Trophoblast cell (in vitro differentiated cells and primary cell): ENCODE results near the gene TNFSF13B.
"Not testable (repeated sequence)": the region's sequence is repeated elsewhere in the genome, so short reads cannot be mapped to it uniquely, and the experiment has no call there.

ENCODE experiments used
- DNase-seq, 2 donors: peaks; one replicate each; pipeline ENCODE4 v3.0.0-alpha.2; 2016
- H2AFZ ChIP-seq: 2 replicates; pipeline ENCODE4 v1.6.1; 2013; ENCODE audit warnings: low read length, moderate library complexity, mild to moderate bottlenecking; ENCODE audit not compliant: insufficient read depth, poor library complexity
- H2AK5ac ChIP-seq: 2 replicates; pipeline ENCODE4 v1.6.1; 2013; ENCODE audit warnings: mild to moderate bottlenecking, low read length
- H2BK120ac ChIP-seq: 2 replicates; pipeline ENCODE4 v1.6.1; 2013; ENCODE audit warnings: low read length, mild to moderate bottlenecking, moderate library complexity; ENCODE audit not compliant: insufficient read depth, poor library complexity
- H2BK12ac ChIP-seq: 2 replicates; pipeline ENCODE4 v1.6.1; 2013; ENCODE audit warnings: mild to moderate bottlenecking, low read length, moderate library complexity
- H2BK5ac ChIP-seq: 2 replicates; pipeline ENCODE4 v1.6.1; 2013; ENCODE audit warnings: low read length, low read depth, moderate library complexity, mild to moderate bottlenecking; ENCODE audit not compliant: poor library complexity
- H3K14ac ChIP-seq: 2 replicates; pipeline ENCODE4 v1.6.1; 2013; ENCODE audit warnings: mild to moderate bottlenecking, low read length
- H3K18ac ChIP-seq: 2 replicates; pipeline ENCODE4 v1.6.1; 2013; ENCODE audit warnings: mild to moderate bottlenecking, low read length
- H3K23ac ChIP-seq: 2 replicates; pipeline ENCODE4 v1.6.1; 2013; ENCODE audit warnings: low read length
- H3K27ac ChIP-seq: 2 replicates; pipeline ENCODE4 v1.5.1; 2013; ENCODE audit warnings: low read depth, mild to moderate bottlenecking, inconsistent platforms, low read length, moderate library complexity
- H3K27me3 ChIP-seq: 2 replicates; pipeline ENCODE4 v1.6.1; 2013; ENCODE audit warnings: inconsistent platforms, mild to moderate bottlenecking, low read length, moderate library complexity; ENCODE audit not compliant: insufficient read depth
- H3K36me3 ChIP-seq, 2 experiments: 1 replicate in 1 of 2; 2 replicates in 1 of 2; pipeline ENCODE4 v1.6.1; 2013; ENCODE audit warnings: low read length in 2 of 2, mild to moderate bottlenecking in 2 of 2, moderate library complexity in 1 of 2; ENCODE audit not compliant: insufficient read depth in 2 of 2, control insufficient read depth in 1 of 2
- H3K4ac ChIP-seq: 2 replicates; pipeline ENCODE4 v1.6.1; 2013; ENCODE audit warnings: low read depth, mild to moderate bottlenecking, low read length, moderate library complexity
- H3K4me1 ChIP-seq, 2 experiments: 1 replicate in 1 of 2; 2 replicates in 1 of 2; pipeline ENCODE4 v1.6.1; 2013; ENCODE audit warnings: low read length in 2 of 2, mild to moderate bottlenecking in 2 of 2, moderate library complexity in 1 of 2; ENCODE audit not compliant: insufficient read depth in 2 of 2, control insufficient read depth in 1 of 2
- H3K4me2 ChIP-seq: 2 replicates; pipeline ENCODE4 v1.6.1; 2013; ENCODE audit warnings: inconsistent platforms, mild to moderate bottlenecking, low read length, moderate library complexity
- H3K4me3 ChIP-seq: 2 replicates; pipeline ENCODE4 v1.5.1; 2013; ENCODE audit warnings: mild to moderate bottlenecking, low read depth, low read length, inconsistent platforms
- H3K79me1 ChIP-seq: one replicate; pipeline ENCODE4 v1.6.1; 2013; ENCODE audit warnings: low read length
- H3K79me2 ChIP-seq: 2 replicates; pipeline ENCODE4 v1.6.1; 2013; ENCODE audit warnings: low read length, mild to moderate bottlenecking; ENCODE audit not compliant: control insufficient read depth, insufficient read depth, poor library complexity
- H3K9ac ChIP-seq: 2 replicates; pipeline ENCODE4 v1.6.1; 2013; ENCODE audit warnings: mild to moderate bottlenecking, low read length
- H3K9me3 ChIP-seq: 2 replicates; pipeline ENCODE4 v1.6.1; 2013; ENCODE audit warnings: low read depth, mild to moderate bottlenecking, control low read depth, inconsistent platforms, low read length; ENCODE audit not compliant: insufficient read depth
- H4K12ac ChIP-seq: 2 replicates; pipeline ENCODE4 v1.6.1; 2013; ENCODE audit warnings: low read depth, mild to moderate bottlenecking, low read length, moderate library complexity
- H4K8ac ChIP-seq: 2 replicates; pipeline ENCODE4 v1.6.1; 2013; ENCODE audit warnings: low read depth, mild to moderate bottlenecking, low read length, moderate library complexity
- H4K91ac ChIP-seq: one replicate; pipeline ENCODE4 v1.6.1; 2013; ENCODE audit warnings: low read depth, mild to moderate bottlenecking, low read length, moderate library complexity
- WGBS: extraction: QIAGEN DNeasy Blood & Tissue Kit; methylation state at CpG from one replicate; pipeline ENCODE4 v1.1.7; 2013; ENCODE audit warnings: missing lambda C conversion rate; ENCODE audit not compliant: insufficient read length, insufficient coverage; ENCODE audit errors: extremely low coverage; 5-methylcytosine and 5-hydroxymethylcytosine counted together

Gene TNFSF13B

GRCh38 chr13:108267855-108268254, 1.7 kb upstream of the TNFSF13B start:
- H4K8ac ChIP-seq, H3K4me3 ChIP-seq, H3K27me3 ChIP-seq, H3K27ac ChIP-seq, H3K79me1 ChIP-seq, H3K4me1 ChIP-seq, H3K79me2 ChIP-seq, H3K4me2 ChIP-seq, H2AK5ac ChIP-seq, H3K4ac ChIP-seq, H4K91ac ChIP-seq, H3K9me3 ChIP-seq, H3K23ac ChIP-seq, H3K36me3 ChIP-seq, H2AFZ ChIP-seq, H3K9ac ChIP-seq, H2BK12ac ChIP-seq, H4K12ac ChIP-seq, H3K14ac ChIP-seq, H2BK120ac ChIP-seq, DNase-seq, H3K18ac ChIP-seq, H2BK5ac ChIP-seq: not testable (repeated sequence)
- WGBS, result no CpG with 5 or more reads among the region's 3 CpGs

DNA sequence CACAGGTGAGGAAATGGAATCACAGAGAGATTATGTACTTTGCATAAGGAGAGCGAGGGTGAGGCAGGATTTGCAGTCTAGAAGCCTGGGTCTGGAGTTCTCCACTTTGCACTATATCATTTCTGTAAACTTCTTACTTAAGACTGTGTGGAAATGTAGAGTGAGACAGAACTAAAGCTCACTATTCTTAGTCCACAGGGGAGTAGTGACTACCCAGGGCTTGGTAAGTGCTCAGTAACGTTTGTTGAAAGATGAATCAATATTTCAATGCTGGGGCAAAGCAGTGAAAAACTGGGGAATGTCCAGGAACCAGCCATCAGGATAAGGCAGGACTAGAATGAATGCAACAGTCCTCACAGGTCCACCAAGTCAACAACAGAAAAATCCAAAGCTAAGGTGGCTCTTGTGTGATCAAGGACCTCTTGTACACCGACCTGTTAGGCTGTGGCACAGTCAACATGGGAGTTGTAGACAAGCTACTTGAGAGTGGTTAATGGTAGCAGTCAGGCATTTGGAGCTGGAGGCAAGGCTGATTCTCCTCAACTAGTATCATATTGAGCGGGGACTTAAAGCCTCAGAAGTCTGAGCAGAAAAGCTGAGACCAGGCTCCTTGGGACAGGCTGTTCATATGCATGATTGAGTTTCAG, 929 bp upstream of the TNFSF13B start:
- WGBS, result no CpG with 5 or more reads among the region's 4 CpGs

GRCh38 chr13:108270442-108270841, 924 bp downstream of the TNFSF13B start:
- no CpG with 5 or more reads among the region's 3 CpGs for WGBS
- no peak overlapping the region for H3K9ac ChIP-seq
- H2AK5ac ChIP-seq, result no peak overlapping the region
- no peak overlapping the region for H3K4me3 ChIP-seq
- no peaks in the 10 kb centered on the region for H3K36me3 ChIP-seq
- no peak overlapping the region for H2BK5ac ChIP-seq
- H3K4me2 ChIP-seq, result no peak overlapping the region
- H4K8ac ChIP-seq, result no peak overlapping the region
- H4K12ac ChIP-seq, result no peak overlapping the region
- no peak overlapping the region for H3K18ac ChIP-seq
- H3K79me1 ChIP-seq, result no peaks in the 10 kb centered on the region
- H3K14ac ChIP-seq, result no peak overlapping the region
- H4K91ac ChIP-seq, result no peak overlapping the region
- H3K23ac ChIP-seq, result no peak overlapping the region
- H2AFZ ChIP-seq, result no peak overlapping the region
- H2BK120ac ChIP-seq, result no peak overlapping the region
- H2BK12ac ChIP-seq, result no peak overlapping the region
- H3K79me2 ChIP-seq, result no peaks in the 10 kb centered on the region
- no peak for DNase-seq
- H3K9me3 ChIP-seq, result no peaks in the 10 kb centered on the region
- H3K27ac ChIP-seq, result no peak overlapping the region
- H3K27me3 ChIP-seq, result no peaks in the 10 kb centered on the region
- no peaks in the 10 kb centered on the region for H3K4me1 ChIP-seq
- H3K4ac ChIP-seq, result no peak overlapping the region

More for the DNA sequence above, 929 bp upstream of the TNFSF13B start:
- Histone ChIP-seq H3K36me3 (no peaks in the 10 kb centered on the region), H3K14ac (no peak overlapping the region), H3K27ac (no peak overlapping the region), H4K12ac (no peak overlapping the region), H3K9ac (no peak overlapping the region), H3K18ac (no peak overlapping the region), H2BK5ac (no peak overlapping the region), H3K23ac (no peak overlapping the region), H2BK120ac (no peak overlapping the region), H3K4me1 (no peaks in the 10 kb centered on the region), H2AFZ (no peak overlapping the region), H4K8ac (no peak overlapping the region), H3K9me3 (no peaks in the 10 kb centered on the region), H3K79me2 (no peaks in the 10 kb centered on the region), H2AK5ac (no peak overlapping the region), H3K27me3 (no peaks in the 10 kb centered on the region), H3K4me2 (no peak overlapping the region), H3K4me3 (no peak overlapping the region), H3K79me1 (no peaks in the 10 kb centered on the region), H2BK12ac (no peak overlapping the region), H4K91ac (no peak overlapping the region), H3K4ac (no peak overlapping the region)
- DNase-seq, result no peak

- Histone ChIP-seq H3K14ac (no peak overlapping the region), H3K4me2 (no peak overlapping the region), H4K91ac (no peak overlapping the region), H2BK120ac (no peak overlapping the region), H2AFZ (no peak overlapping the region), H4K12ac (no peak overlapping the region), H3K27me3 (no peaks in the 10 kb centered on the region), H3K18ac (no peak overlapping the region), H3K27ac (no peak overlapping the region), H3K79me1 (no peaks in the 10 kb centered on the region), H3K4me3 (no peak overlapping the region), H3K36me3 (no peaks in the 10 kb centered on the region), H2AK5ac (no peak overlapping the region), H3K4ac (no peak overlapping the region), H3K4me1 (no peaks in the 10 kb centered on the region), H2BK12ac (no peak overlapping the region), H3K79me2 (no peaks in the 10 kb centered on the region), H2BK5ac (no peak overlapping the region), H3K9ac (no peak overlapping the region), H3K23ac (no peak overlapping the region), H3K9me3 (no peaks in the 10 kb centered on the region), H4K8ac (no peak overlapping the region)
- no peak for DNase-seq
Observed at GRCh38 chr13:108272333-108272732, 2.8 kb downstream of the TNFSF13B start.
